HG03064 (cell line): ENCODE data around the gene MYO19.
"Not testable (repeated sequence)": the region's sequence is repeated elsewhere in the genome, so short reads cannot be mapped to it uniquely, and the experiment has no call there.

Experiments used
- ATAC-seq: cut with Tn5 transposase; IDR thresholded peaks from one replicate; pipeline ENCODE4 v1.9.1; 2021; ENCODE audit warnings: low read depth; ENCODE audit not compliant: unreplicated experiment

Gene MYO19

DNA sequence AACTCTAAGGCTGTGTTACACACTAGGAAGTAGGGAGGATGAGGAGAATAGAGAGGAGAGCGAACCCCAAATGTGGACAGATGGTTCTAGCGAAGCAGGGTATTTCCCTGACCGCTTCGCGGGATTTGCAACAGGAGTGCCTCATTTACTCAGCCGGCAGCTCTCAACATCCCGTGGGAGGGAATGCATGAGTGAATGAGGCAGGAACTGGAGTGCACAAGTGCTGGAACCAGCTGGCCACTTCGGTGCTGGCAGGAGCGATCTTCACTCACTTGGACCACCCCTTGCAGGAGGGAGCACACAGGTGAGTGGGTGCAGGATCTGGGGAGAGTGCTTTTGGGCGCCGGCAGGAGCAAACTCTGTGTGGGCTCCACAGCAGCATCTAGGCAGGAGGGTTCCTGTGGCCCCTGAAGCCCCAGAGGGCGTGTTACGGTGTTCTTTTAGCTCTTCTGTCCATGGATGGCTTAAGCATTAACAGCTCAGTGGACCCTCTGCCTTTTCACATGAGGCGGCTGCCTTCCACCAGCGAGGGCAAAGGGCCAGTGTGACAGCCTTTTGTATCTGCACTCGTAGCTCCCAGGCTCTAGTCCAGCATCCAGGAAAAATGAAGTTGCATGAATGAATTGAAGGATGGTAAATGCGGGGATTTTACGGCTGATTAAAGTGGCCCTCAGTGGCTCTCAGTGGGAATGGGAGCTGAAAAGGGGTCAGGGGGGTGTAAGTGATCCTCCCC is 65.6 kb downstream of the MYO19 start:
- no peak for ATAC-seq

- no peak for ATAC-seq
Measured at GRCh38 chr17:36464765-36465088, 69.9 kb downstream of the MYO19 start.

GRCh38 chr17:36463916-36464764 is 70.5 kb downstream of the MYO19 start:
- no peak for ATAC-seq

- ATAC-seq, result no peak
Measured at GRCh38 chr17:36461330-36462110, 73.1 kb downstream of the MYO19 start.

DNA sequence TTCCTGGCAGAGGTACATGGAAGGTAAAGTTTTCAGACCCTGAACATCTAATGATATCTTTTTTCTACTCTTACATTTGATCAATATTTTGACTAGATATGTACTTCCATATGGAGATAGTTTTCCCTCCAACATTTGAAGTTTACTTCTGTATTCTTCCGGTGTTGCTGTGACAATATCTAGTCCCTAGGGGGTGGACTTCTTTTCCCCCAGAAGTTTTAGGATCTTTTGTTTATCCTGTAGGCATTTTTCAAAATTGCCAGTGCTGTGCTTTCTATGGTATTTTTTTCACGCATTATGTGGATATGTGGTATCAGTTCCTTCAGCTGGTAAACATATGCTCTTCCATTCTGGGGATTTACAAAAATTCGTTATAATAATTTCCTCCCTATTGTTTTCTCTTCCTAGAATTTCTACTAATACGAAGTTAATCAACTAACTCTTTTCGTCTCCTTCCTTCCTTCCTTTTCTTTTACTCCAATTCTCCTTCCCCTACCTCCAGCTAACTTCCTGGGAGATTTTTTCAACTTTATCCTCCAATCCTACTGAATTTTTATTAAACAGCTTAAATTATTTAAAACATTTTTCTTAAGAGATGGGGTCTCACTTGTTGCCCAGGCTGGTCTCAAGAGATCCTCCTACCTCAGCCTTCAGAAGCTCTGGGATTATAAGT is 74.3 kb downstream of the MYO19 start:
- no peak for ATAC-seq

GRCh38 chr17:36459601-36460000 is 75.1 kb downstream of the MYO19 start:
- no peak for ATAC-seq

DNA sequence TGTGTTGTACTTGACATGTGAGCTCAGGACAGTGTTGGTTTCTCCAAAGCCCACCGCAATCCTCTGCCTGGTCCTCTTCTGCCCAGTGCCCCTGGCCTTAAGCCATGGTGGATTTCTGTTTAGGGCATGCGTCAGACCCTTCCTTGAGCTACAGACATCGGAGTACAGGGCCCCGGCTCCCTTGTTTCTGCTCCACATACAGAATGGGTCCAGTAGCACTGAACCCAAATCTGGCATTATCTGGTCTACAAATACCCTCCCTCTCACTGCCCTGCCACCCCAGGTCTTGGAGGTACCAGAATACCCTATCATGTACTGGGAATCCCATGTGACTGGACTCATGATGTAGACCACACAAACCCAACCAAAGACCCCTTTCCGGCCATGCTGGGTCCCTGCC is 75.6 kb downstream of the MYO19 start:
- no peak for ATAC-seq

GRCh38 chr17:36457701-36458100 is 77.0 kb downstream of the MYO19 start:
- ATAC-seq, result not testable (repeated sequence)

GRCh38 chr17:36452888-36453287 is 81.8 kb downstream of the MYO19 start:
- not testable (repeated sequence) for ATAC-seq

GRCh38 chr17:36449997-36450396 is 84.7 kb downstream of the MYO19 start:
- ATAC-seq, result not testable (repeated sequence)
